SK-N-MC (cell line): ENCODE data around the gene COA8.

Source experiments
- DNase-seq: peaks from one replicate; pipeline ENCODE4 v3.0.0-alpha.2; 2011; ENCODE audit warnings: low read depth, low spot score
- H3K27ac ChIP-seq: fragments of 200-600 bp; sonication (generic); 2 replicates; pipeline ENCODE4 v1.5.1; 2016; ENCODE audit warnings: mixed run types
- H3K36me3 ChIP-seq: fragments of 200-600 bp; sonication (generic); 2 replicates; pipeline ENCODE4 v1.6.1; 2017; ENCODE audit warnings: antibody characterized with exemption, low read length, mixed read lengths; ENCODE audit not compliant: insufficient read depth
- H3K4me3 ChIP-seq: fragments of 200-600 bp; sonication (generic); 2 replicates; pipeline ENCODE4 v1.5.1; 2016
- H3K9ac ChIP-seq: fragments of 200-600 bp; sonication (generic); 2 replicates; pipeline ENCODE4 v1.8.0; 2017; ENCODE audit warnings: mixed run types, mixed read lengths; ENCODE audit not compliant: insufficient read length
- H3K9me3 ChIP-seq: fragments of 200-600 bp; sonication (generic); 2 replicates; pipeline ENCODE4 v1.6.1; 2017; ENCODE audit warnings: low read depth, mild to moderate bottlenecking, antibody characterized with exemption, low read length, moderate library complexity, mixed read lengths
- EZH2 ChIP-seq: fragments of 200-600 bp; sonication (generic); IDR thresholded peaks from one replicate; pipeline ENCODE4 v1.6.1; 2017; ENCODE audit warnings: antibody characterized with exemption
- FOXP2 ChIP-seq: optimal IDR thresholded peaks from 2 replicates; pipeline ENCODE3; 2011; ENCODE audit warnings: mild to moderate bottlenecking, moderate library complexity; ENCODE audit not compliant: insufficient read depth; ENCODE audit errors: extremely low read length, control extremely low read depth
- POLR2AphosphoS5 ChIP-seq: IDR thresholded peaks from 2 replicates; pipeline ENCODE4 v1.6.1; 2012; ENCODE audit warnings: mild to moderate bottlenecking, low read depth, low read length, borderline replicate concordance

The COA8 gene

DNA sequence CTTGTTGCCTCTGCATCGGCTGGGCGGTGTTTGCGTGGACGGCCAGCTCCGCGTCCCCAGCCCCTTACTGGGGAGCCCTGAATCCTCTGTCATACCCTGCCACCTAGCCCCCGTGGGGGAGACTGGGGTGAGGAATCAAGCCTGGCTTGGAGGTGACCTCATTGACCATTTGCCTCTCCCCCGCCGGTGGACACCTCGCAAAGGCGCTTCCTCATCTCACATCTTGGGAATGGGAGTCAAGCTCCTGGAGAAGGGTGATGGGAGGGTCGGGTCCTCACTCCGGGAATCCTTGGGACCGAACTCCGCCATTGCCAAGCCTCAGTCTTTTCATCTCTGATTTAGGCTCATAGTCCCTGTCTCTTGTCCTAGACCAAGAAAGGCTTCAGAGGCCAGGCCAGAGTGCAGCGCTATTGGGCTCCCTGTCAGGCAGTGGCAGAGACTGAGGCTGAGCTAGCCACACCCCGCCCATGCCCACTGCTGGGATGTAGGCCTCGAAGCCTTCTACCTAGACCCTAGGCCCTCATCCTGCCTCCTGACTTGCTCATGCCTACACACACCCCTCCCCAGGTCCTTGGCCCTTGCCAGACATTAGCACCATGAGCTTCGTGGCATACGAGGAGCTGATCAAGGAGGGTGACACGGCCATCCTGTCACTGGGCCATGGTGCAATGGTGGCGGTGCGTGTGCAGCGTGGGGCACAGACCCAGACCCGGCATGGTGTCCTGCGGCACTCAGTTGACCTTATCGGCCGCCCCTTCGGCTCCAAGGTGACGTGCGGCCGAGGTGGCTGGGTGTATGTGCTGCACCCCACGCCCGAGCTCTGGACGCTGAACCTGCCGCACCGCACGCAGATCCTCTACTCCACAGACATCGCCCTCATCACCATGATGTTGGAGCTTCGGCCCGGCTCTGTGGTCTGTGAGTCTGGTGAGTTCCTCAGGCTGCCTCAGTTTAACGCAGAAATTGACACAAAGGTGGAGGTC lies 33.1 kb upstream of the COA8 start:
- TF ChIP-seq EZH2 (no peak), FOXP2 (peak; percentile 22), POLR2AphosphoS5 (no peak)
- DNase-seq, result no peak
- H3K27ac ChIP-seq, result no peak overlapping the region

DNA sequence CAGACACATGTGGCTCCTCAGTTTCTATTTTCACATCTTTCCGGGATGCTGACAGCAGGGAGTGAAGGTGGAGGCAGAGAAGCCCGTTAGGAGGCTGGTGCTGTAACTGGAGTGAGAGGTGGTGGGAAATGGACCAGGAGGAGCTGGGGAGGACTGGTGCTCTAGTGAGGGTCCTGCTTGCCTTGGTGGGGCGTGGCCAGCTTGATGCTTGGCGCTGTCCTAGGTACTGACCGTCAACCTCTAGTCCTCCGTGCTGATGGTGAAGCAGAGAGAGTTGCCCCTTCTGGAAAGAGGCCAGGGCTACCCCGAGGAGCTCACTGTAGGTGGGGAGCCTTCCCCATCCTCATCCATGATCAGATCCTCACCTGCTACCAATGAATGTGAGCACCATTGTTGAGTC lies 32.4 kb upstream of the COA8 start:
- TF ChIP-seq EZH2 (no peak), FOXP2 (no peak), POLR2AphosphoS5 (no peak; the same call in 1 of the 2 replicates)
- no peak overlapping the region for H3K9ac ChIP-seq
- DNase-seq, result no peak
- H3K9me3 ChIP-seq, result no peaks in the 10 kb centered on the region
- peak overlapping the region; percentile 83 for H3K4me3 ChIP-seq
- H3K27ac ChIP-seq, result no peak overlapping the region
- peaks cover 9% of the 10 kb centered on the region; the same call in 1 of the 2 replicates for H3K36me3 ChIP-seq

More for the DNA sequence above, 33.1 kb upstream of the COA8 start:
- Histone ChIP-seq H3K4me3 (peak overlapping the region; percentile 83), H3K36me3 (peaks cover 9% of the 10 kb centered on the region; the same call in 1 of the 2 replicates), H3K9ac (peak overlapping the region; percentile 84), H3K9me3 (no peaks in the 10 kb centered on the region)

DNA sequence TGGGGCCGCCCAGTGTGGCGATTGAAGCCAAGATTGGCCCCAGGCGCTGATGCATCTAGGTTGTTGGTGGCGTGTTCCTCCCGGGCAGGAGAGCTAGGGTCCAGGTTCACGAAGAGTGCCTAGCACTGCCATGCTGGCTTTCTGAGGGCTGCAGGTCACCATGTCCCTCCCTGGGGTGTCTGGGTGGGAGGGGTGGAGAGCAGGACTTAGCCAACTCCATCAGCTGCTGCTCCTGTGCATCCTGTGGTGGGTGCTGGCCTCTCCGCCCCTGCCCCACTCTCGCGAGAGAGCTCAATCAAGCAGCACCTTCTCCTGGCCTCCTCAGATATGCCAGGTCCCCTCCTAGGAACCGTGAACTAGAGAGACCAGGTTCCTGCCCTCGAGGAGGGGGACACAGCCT lies 31.9 kb upstream of the COA8 start:
- Histone ChIP-seq H3K9me3 (no peaks in the 10 kb centered on the region), H3K27ac (no peak overlapping the region), H3K36me3 (peaks cover 9% of the 10 kb centered on the region; the same call in 1 of the 2 replicates), H3K4me3 (peak overlapping the region; percentile 83; the same call in 1 of the 2 replicates), H3K9ac (no peak overlapping the region)
- DNase-seq, result no peak
- no peak for TF ChIP-seq EZH2
- no peak for TF ChIP-seq POLR2AphosphoS5
- TF ChIP-seq FOXP2, result no peak

DNA sequence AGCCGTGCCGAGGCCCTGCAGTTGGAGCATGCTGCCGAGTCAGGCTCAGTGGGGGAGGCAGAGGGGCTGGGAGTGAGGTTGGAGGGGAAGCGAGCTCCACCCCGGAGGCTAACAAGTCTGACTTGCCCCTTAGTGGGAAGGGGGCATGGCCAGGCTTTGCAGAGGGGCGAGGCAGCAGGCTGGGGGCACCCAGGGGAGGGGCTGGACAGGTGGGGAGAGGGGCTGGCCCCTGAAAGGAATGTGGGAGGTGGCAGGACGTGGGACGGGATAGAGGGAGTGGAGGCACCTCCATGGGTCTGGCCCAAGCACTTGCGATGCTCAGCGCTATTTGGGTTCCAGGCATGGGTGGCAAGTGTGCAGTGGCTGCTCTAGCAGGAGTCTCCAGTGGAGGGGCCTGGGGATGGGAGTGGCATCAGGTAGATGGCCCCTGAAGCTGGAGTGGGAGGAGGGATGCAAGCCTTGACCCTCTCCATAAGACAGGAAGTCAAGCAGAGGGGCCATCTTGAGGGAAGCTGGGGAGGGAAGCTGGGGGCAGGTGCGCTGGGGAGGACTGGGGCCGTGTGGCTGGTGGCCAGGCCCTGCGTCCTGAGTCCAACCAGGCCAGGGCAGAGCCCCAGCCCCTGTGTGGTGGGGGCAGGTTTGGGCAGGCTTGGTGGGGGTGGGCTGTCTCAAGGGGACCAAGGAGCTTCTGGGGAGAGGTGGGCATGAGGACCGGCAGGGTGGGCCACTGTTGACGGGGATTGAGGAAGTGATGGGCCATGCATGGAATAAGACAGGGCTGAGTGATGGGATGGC lies 31.1 kb upstream of the COA8 start:
- H3K9ac ChIP-seq, result no peak overlapping the region
- H3K4me3 ChIP-seq, result no peak overlapping the region
- no peak for DNase-seq
- H3K36me3 ChIP-seq, result peaks cover 9% of the 10 kb centered on the region; the same call in 1 of the 2 replicates
- TF ChIP-seq EZH2 (no peak), FOXP2 (no peak), POLR2AphosphoS5 (no peak)
- no peaks in the 10 kb centered on the region for H3K9me3 ChIP-seq
- no peak overlapping the region for H3K27ac ChIP-seq

DNA sequence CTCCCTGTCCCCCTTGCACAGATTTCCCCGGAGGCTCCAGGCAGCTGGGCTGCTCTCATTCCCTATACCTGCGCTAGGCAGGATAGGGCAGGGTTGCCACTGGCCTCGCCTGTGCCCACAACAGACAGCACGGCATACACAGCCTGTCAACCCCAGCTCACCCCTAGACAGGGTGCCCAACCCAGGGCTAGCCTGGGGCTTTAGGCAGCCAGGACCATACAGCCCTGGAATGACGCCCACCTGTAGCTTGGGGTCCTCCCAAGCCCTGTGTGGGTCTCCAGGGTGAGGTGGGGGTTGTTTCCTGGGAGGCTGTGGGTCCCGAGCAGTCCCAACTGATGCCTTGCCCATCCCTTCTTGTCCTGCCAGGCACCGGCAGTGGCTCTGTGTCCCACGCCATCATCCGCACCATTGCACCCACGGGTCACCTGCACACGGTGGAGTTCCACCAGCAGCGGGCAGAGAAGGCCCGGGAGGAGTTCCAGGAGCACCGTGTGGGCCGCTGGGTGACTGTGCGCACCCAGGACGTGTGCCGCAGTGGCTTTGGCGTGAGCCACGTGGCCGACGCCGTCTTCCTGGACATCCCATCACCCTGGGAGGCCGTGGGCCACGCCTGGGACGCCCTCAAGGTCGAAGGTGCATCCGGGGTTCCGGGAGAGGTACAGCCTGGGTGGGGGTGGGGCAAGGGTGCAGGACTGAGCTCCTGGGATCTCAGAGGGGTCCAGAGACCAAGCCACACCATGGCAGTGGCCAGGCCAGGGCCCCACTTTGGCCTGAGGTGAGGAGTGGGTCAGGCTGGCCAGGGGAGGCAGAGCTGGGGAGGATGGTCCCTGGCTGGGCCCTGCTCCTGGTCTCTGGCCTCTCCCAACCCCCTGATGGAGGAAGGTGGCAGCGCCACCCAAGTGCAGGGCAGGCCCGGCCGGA lies 30.3 kb upstream of the COA8 start:
- DNase-seq, result no peak
- Histone ChIP-seq H3K27ac (no peak overlapping the region), H3K9me3 (no peaks in the 10 kb centered on the region), H3K4me3 (no peak overlapping the region), H3K36me3 (peaks cover 9% of the 10 kb centered on the region; the same call in 1 of the 2 replicates), H3K9ac (no peak overlapping the region)
- TF ChIP-seq POLR2AphosphoS5 (no peak), FOXP2 (no peak), EZH2 (no peak)

DNA sequence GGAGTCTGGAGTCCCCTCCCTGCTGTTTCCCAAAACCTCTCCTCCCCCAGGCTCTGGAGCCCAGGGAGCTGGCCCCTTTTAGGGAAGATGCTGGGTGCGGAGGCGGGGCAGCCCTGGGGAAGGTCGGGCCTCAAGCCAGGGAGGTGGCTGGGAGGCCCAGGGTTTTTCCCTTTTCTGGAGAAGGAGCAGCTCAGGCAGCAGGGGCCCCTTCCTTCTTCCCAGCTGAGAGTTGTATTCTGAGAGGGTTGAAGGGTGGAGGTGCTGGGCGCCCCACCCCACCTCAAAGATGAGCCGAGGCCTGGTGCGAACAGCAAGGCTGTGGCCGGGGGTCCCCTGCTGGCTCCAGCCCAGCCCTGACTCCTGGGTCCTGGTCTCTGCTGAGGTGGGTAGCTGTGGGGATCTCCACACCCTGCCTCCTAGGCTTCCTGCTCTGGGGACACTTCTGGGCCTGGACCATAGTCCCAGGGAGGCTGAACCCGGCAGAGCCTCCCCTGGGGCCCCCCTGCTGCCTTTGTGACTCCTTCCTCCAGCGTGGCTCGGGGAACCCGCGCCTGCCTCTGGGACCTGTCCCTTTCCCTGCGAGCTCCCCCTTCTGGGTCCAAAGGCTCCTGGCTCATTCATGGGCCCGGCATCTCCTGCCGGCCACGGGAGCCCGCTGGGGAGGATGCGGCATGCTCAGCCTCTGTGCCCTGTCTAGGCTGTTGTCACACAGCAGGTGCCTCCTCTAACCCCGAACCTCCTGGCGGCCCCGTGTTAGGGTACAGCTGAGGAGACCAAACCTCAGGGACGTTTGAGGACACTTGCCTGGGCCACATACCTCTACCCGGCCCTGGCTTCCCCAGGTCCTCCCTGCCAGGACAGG lies 29.4 kb upstream of the COA8 start:
- Histone ChIP-seq H3K27ac (no peak overlapping the region), H3K4me3 (no peak overlapping the region), H3K36me3 (peaks cover 9% of the 10 kb centered on the region; the same call in 1 of the 2 replicates), H3K9ac (no peak overlapping the region), H3K9me3 (no peaks in the 10 kb centered on the region)
- no peak for DNase-seq
- TF ChIP-seq POLR2AphosphoS5 (no peak), FOXP2 (no peak), EZH2 (no peak)

DNA sequence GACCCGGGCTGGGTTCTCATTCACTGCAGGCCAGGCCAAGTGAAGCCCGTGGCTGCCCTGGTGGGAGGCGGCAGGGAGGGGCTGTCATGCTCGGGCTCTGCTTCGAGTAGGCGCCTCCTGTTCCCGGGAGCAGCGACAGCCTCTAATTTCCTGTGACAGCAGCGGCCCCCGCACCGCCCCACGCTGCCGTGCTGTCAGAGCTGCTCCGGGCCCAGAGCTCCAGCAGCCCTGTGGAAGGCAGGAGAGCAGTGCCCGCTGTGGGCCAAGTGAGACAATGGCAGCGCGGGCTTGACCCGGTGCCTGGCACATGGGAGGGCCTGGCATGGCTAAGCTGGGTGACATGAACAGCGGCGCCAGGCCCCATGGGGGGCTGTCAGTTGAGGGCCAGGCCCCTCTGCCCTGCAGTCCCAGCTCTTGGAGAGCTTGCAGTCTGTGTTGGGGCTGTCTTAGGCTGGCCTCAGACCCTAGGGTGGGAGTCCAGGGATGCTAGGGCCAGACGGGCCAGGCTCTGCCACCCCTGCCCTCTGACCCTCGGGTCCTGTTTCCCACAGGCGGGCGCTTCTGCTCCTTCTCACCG lies 28.7 kb upstream of the COA8 start:
- H3K9ac ChIP-seq, result no peak overlapping the region
- TF ChIP-seq POLR2AphosphoS5 (no peak), FOXP2 (no peak), EZH2 (no peak)
- peaks cover 9% of the 10 kb centered on the region; the same call in 1 of the 2 replicates for H3K36me3 ChIP-seq
- no peaks in the 10 kb centered on the region for H3K9me3 ChIP-seq
- DNase-seq, result no peak
- no peak overlapping the region for H3K4me3 ChIP-seq
- no peak overlapping the region for H3K27ac ChIP-seq
